Measurements from ENCODE around the gene DTD1.
A peak's percentile ranks its signal among the peaks of the same experiment; 100 is the strongest.

The DTD1 gene, protein sequence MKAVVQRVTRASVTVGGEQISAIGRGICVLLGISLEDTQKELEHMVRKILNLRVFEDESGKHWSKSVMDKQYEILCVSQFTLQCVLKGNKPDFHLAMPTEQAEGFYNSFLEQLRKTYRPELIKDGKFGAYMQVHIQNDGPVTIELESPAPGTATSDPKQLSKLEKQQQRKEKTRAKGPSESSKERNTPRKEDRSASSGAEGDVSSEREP

DNA sequence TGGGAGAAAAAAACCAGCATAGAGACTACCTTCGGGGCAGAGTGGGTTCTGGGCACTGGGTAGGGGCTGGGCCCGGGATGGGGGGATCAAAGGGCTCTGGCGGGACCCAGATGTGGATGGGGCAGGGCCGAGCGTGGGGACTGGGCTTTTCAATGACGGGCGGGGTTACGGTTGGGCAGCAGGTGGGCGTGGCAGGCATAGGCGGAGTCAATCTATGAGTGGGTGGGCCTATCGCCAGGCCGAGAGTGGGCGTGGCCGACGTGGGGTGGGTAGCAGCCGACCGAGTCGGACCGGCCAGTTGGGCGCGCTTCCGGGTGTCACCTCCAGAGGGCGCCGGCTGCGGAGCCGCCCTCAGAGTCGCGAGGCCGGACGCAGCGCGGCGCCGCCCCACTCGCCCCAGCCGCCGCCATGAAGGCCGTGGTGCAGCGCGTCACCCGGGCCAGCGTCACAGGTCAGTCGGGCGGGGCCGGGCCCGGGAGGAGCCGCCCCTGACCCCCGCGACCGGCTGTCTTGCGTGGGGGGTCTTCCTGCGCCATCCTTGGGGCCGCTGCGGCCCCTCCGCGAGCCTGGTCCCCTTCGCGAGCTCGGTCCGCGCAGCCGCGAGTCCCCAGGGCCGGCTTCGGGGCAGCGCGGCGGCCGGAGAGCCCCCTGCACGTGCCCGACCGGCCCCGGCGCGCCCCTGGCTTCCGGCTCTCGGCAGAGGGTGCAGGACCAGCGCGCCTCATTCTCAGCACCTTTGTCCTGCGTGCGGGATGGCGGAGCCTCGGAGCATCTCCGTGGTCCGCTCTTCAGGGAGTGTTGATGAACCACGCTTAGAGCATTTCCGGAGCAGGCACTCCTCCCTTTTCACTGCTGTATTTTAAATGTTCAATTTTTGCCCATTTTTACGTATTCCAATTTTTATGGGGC lies at the start of gene DTD1:
Gene DTD1 (plus strand): TSS at position 390 of the 909 bp plus-strand sequence. CDS start 19 bp downstream, at position 409.
- peak; percentile 88 for DNase-seq

DNA sequence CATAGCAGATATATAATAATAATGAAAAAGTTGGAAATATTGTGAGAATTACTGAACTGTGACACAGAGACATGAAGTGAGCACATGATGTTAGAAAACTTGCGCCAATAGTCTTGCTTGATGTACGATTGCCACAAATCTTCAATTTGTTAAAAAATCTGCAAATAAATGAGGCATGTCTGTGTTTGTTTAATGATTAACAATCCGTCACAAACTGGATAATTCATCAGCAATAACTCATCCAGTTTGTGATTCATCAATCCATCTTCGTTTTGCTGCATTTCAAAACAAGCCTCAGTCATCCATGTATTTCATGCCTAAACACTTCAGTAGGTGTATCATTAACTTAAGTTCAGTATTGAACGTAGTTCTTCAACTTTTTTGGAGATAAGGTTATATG lies 46.1 kb upstream of the DTD1 start:
- DNase-seq, result no peak

DNA sequence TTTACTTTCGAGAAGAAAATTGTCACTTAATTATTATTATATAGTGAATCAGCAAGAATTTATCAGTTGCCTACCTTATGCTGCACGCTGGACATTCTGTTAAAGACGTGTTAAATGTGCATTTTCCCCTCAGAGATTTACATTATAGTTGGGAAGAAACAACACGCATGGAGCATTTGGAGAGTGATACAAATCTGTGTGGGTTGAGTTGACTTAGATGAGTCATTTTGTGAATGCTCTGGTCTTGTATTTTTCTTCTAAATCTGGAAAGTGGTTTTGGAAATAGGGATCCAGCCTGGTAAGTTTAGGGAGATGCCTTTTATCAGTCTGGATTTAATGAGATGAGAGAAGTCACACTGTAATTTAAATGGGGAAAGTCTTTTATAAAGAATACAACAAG lies 44.6 kb upstream of the DTD1 start:
- no peak for DNase-seq

DNA sequence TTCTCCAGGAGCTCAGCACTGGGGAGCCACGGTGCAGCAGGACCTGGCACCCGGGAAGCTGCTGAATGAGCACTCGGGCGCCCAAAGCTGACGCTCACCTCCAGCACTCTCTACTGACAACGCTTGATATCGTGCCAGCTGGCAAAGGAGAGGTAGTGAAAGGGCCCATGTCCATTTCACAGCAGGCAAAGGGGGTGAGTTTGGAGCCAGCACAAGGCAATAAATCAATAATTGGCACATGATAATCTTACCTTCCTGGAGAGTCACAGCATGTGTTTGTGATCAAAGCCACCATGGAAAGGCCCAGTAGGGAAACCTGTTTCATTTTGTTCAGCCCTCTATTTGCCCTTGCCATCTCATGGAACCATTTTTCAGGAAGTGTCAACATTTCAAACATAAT lies 43.9 kb upstream of the DTD1 start:
- DNase-seq, result no peak

DNA sequence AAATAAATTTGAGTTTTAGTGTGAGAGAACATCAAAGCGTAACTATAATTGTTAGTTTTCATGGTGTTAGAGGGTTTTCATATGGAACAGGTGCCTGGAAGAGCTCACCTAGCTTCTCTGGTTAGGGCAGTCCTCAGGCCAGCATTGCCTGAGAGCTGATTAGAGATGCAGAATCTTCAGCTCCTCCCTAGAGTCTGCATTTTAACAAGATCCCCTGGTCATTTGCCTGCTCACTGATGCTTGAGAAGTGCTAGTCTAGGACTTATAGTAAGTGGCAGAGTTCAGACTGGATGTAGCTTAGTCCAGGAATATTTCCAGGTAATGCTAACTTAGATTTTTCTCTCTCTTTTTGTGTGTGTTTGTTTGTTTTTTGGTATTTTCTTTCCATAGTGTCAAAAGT lies 42.3 kb upstream of the DTD1 start:
- DNase-seq, result no peak

DNA sequence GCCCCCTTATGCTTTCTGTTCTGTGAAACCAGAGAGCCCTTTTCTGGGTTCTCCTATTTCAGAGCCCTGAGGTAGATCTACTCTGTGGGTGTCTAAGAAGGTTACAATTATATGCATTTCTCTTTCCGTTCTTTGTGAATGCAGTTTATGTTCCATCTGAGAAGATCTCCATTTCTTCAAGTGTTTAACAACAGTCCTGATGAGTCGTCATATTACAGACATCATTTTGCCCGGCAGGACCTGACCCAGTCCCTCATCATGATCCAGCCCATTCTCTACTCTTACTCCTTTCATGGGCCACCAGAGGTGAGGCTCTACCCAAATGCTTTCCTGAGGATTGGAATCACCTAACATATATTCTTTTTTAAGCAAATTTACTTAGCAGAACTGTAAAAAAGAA lies 39.4 kb upstream of the DTD1 start:
- no peak for DNase-seq

DNA sequence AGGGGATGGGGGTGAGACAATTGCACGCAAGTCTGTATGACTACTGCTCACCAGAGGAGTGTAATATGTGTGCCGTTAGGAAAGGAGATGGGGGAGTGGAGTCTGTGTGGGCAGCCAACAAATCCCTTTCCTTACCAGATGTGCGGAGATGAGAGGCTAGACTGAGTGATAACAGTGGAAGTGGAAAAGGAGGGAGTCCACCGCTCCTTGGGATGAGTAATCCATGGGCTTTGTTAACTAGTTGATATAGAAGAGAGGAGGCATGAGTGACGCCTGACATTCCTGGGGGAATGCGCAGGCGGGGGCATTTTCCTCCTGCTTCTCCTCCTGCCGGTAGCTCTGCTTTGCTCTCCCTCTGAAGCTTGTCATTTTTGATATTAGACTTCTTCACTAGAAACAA lies 34.1 kb upstream of the DTD1 start:
- DNase-seq, result no peak

DNA sequence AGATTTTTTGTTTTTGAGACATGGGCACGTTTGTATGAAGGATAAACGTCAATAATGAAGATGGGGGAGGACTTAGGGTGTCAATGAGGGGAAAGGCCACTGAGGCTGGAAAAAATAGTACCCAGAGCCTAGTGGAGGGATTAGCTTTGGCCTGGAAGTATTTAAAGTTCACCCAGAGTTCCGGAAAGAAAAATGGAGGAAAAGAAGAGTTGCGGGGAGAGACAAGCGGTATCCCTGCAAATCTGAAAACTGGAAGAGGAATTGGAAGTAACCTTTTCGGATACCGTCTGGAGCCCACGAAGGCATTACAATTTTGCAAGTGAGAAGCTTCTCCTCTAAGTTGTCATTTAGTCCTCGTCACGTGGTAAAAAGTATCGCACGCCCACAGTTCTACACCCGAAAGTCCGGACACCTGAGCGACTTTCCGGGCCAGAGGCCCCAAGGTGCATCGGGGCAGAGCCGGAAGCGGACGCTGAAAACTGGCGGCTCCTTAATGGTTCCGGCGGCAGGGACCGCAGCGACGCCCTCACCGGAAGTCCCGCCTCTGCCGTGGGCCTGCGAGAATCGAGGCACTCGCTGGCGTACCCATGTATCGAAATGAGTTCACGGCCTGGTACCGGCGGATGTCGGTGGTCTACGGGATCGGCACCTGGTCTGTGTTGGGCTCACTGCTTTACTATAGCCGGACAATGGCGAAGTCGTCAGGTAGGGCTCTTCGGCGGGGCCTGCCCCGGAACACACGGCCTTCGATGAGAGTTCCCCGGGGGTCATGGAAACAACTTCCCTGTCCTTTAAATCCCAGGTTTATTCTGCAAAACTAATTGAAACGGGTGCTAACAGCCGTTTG lies 20.7 kb upstream of the DTD1 start, which contains the start of gene SMIM26:
Gene SMIM26 (plus strand): TSS at position 541 of the 847 bp plus-strand sequence. CDS start 47 bp downstream, at position 588.
- DNase-seq, result peak; percentile 96

DNA sequence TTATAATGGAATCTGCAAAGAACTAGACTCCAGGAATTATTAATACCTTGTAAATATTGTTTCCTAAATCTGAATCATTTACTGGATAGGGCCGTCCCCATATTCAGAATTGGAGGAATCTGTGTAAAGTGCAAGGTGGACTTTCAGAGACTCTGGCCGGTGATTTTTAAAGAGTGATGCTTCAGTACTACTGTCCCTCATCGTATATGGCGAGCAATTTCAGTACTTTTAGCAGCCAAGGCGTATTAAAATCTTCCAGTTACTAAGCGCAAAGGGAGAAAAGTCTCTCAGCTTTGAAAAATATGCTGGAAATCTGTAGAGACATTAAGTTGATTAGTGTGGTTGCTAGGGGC lies 20.1 kb upstream of the DTD1 start:
- DNase-seq, result no peak

DNA sequence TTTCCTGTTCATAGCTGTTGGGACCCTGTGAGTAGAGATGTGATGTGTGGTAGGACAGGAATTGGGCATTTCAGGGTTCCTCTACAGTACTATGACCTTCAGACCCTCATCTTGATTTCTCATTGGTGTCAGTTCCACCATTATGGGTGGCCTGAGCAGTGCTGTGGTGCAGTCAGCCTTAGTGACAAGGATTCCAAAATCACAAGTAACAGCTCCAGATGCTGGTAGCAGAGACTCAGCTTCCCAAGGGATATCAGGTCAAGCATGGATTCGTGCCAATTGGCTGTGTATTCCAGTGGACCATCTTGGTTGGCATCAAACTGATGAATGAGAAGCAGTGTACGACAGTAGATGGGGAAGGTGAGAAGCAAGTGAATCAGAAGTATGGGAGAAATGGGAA lies 16.8 kb upstream of the DTD1 start:
- no peak for DNase-seq

DNA sequence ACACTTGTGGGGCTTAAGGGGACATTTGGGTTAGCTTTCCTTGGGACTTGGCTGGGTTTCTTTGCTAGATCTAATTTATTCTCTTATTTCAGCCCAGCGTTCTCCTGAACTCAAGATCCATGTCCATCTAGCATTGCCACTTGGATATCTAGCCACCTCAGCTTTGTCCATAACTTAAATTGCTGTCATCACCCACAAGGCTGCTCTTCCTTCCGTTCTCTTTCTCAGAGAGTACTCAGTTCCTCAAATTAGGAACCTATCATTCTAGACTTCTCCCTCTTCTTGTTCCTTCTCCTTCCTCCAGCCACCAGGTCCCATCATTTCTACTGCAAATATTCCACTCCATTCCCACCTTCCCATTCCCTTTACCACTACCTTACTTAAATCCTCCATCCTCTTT lies 16.3 kb upstream of the DTD1 start:
- no peak for DNase-seq

DNA sequence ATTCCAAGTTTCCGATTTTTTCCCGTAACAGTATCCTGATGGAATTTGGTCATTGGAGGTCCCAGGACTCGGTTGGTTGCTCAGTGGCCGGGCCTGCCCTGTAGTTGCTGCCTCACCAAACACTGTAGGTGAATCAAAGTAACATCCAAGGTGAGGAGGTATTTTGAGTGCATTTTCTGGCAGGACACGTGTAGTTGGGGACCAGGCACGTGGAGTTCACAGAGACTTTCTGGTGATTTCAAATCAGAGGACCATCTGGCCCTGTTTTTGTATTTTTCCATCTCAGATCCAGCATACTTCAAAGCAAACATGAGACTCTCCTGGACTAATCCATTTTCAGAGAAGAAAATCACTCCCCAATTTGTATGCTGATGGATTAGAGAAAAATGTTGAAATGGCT lies 9.9 kb upstream of the DTD1 start:
- DNase-seq, result no peak

DNA sequence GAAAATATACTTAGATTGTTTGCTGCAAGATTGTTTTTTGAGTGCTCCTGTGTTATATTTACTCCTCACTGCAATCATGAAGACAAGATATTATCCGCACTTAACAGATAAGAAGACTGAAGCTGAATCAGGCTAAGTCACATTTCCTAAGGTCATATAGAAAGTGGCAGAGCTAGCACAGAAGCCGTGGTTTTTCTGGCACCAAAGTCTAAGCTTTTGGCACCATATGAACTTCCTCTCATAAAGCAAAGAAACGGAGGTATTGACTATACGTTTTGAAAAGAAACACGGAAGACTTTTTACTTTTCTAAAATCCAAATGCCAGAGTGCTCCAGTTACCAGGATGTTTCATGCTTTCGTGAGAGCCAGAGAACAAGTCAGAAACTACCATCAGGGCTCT lies 9.3 kb upstream of the DTD1 start:
- DNase-seq, result no peak

DNA sequence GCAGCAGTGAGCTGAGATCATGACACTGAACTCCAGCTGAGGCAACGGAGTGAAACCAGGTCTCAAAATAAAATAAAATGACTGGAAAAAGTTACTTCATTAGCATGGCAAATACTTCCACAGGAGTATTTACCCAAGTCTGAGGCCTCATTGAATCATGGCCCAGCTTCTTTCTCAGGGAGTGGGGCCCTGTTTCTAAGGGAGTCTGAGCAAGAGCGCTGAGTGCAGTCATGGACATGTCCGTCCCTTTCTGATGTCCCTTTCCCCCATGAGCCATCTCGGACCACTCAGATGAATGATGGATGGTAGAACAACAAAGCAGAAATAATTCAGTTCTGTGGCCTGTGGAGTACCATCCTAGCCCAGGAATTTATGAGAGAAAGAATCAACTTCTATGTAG lies 7.8 kb upstream of the DTD1 start:
- DNase-seq, result no peak

DNA sequence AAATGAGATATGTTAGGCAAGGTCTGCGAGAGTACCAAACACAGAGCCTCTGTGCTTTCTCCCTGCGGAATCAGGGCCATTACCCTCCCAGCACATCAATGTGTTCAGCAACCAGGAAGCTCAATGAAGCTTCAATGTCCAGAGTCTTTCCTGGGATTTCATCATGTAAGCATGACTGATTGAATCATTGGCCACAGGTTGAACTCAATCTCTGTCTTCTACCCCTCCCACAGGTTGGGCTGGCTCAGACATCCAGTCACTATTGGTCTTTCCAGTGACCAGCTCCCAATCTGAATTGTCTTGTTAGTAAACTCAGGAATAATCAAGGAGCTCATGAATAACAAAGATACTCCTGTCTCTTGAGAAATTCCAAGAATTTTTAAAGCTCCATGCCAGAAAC lies 2.7 kb upstream of the DTD1 start:
- DNase-seq, result no peak

DNA sequence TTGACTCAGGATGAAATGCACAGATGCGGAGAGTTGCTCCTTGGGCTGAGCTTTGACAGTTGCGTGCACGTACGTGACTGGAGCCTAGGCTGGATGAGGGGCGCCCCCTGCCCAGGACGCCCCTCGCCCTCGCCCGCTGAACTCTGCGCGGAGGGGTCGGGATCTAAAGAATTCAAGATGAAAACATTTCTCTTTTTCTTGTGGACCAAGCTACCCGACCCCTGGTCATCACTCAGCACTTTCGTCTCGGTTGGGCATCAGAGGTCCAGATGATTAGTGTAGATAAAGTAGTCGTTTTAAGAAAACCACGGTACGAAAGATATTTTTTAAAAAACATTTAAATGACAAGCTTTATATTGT lies 700 bp downstream of the DTD1 start:
- no peak for DNase-seq

DNA sequence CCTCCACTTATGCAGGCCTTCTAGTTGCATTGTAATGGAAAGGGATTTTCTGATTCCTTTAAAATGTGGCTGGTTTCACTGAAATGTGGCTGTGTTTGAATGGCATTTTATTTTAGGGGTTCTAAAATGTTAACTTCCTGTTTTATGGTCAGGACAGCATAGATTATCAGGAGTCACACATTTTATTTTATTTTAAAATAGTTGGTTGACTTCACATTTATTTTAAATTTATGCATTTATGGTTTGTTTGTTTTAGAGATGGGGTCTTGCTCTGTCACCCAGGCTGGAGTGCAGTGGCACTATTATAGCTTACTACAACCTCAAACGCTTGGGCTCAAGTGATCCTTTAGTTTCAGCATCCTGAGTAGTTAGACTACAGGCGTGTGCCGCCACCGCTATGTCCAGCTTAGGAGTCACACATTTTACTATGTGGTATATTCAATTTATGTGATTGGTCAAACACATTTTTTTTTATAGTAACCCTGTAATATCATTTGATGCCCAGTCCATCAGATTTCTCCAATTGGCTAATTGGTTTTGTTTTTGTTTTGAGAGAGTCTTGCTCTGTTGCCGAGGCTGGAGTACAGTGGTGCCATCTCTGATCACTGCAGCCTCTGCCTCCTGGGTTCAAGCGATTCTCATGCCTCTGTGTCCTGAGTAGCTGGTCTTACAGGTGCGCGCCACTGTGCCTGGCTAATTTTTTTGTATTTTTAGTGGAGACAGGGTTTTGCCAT lies 2.3 kb downstream of the DTD1 start:
- no peak for DNase-seq

DNA sequence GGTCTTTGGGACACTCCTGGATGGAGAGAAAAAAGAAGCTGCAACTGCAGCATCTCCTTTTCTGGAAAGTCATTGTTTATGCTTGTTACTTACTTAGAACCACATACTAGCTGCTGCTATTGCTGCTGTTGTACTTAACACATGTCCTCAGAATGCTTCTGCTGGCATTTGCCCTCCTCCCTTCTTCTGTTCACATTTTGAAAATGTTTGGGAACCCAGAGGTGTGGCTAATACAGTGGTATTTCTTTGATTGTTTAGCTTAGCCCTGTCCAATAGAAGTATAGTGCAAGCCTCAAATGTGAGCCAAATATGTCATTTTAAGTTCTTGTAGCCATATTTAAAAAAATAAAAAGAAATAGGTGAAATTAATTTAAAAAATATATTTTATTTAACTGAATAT lies 8.4 kb downstream of the DTD1 start:
- no peak for DNase-seq

DNA sequence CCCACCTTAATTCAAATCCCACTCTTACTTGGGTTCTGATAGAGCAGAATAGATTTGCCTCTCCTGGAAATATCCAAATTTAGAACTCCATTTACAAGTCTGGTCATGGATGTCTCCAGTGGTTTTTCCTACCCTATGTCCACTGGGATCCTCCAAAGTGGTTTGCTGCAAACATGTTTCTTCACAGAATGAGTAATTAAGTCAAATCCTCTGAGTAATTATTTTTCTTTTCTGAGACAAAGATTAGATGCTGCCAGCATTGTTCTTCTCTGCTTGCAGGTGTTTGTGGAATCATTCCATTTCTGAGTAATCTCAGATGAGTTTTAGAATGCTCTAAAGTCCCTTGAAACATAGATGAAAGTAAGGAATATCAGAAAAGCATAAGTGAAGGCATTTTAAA lies 21.9 kb downstream of the DTD1 start:
- no peak for DNase-seq

DNA sequence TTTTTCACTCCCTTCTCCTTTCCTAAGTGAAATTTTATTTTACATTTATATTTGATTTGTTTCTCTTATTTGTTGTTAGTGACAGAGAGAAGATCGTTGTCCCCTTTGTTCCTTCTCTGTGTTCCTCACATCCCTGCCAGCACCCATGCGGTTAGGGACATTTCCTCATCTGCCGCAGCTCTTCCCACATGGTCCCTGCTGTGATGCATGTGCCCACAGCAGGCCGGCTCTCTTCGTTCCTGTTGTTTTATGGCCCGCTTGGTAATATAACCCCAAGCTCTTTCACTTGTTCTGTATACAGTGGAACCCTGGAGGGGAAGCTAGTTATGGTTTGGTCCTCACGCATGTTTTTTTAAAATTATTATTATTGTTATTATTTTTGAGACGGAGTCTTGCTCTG lies 23.6 kb downstream of the DTD1 start:
- no peak for DNase-seq

DNA sequence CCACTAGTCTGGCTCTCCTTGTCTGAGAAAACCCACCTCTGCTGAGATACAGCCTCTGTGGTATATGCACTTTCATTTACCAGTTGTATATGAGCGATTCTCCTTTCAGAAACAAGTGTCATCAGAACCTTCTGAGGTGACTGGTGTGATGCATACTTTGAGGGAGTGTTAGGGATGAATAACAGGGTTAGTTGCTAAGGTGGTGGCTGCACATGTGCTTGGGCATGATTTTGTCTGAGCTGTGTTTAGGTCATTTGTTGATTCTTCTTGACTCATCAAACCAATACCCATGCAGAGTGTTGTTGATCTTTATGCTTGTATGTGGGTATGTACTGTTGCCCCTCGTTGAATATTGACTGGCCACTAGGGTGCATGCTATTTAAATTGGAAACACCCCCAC lies 25.7 kb downstream of the DTD1 start:
- DNase-seq, result no peak

DNA sequence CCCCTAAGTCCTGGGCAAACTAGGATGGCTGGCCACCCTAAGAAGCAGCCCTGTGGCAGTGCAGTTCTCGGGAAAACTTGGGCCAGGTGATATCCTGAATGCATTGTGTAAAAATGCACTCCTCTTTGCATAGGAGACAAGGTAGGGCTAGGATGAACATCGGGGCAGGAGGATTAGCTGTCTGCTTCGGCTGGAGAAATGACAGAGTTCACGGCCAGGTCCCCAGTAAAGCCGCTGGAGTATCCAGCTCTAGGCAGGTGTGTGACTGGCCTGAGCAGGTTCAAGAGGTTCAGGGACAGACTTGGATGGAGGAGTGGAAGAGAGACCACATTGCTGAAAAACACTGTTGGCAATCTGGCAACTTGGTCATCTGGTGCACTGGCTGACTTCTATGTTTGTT lies 26.4 kb downstream of the DTD1 start:
- no peak for DNase-seq

DNA sequence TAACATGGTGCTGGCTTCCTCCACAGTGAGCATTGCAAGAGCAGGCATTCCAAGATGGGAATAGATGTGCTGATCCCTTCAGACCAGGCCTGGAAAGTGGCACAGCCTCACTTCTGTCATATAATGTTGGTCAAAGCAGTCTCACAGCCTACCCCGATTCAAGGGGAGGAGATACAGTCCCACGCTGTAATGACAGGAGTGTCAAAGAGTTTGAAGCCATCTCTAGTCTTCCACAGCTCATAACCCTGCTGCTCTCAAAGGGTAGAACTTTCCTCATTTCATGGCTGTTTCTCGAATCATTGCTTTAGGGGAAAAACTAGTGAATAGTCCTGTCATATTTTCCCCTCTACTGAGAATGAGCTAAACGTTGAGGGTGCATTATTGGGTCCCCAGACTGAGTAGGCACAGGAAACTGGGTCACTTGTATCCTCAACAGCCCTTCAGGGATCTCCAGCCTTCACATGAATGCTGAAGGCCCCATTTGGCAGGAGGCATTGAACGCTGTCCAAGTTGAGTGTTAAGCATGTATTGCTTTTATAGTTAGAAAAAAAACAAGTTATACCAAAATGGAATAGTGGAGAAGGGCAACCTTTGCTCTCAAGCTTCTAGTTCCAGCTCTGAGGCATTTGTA lies 27.3 kb downstream of the DTD1 start:
- DNase-seq, result no peak

All from stimulated activated CD4-positive, alpha-beta T cell treated with anti-CD3 and anti-CD28 coated beads, Interleukin-4, amount 100 ng/mL, for 24 hours (primary cell).